T follicular helper cell (primary cell): ENCODE results near the gene MFGE8.

Source experiments
- DNase-seq: peaks from one replicate; pipeline ENCODE4 v3.0.0-alpha.2; 2020; ENCODE audit warnings: low read depth

The MFGE8 gene

DNA sequence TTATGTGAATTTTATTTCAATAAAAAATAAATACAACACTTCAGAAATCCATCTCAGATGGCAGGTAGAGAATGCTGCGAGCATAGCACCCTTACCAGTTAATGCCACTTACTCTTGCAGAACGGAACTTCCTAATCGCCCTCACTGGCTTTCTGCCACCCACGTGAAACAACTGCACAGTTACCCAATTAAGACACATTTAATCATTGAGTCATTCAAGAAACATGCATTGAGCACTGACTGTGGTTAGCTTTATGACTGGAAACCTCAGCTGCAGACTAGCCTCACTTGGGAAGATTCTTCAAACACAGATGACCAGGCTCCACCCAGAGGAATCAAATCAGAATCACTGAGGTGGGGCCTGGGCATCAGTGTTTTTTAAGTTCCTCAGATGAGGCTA, 5.6 kb upstream of the MFGE8 start:
- DNase-seq, result no peak

DNA sequence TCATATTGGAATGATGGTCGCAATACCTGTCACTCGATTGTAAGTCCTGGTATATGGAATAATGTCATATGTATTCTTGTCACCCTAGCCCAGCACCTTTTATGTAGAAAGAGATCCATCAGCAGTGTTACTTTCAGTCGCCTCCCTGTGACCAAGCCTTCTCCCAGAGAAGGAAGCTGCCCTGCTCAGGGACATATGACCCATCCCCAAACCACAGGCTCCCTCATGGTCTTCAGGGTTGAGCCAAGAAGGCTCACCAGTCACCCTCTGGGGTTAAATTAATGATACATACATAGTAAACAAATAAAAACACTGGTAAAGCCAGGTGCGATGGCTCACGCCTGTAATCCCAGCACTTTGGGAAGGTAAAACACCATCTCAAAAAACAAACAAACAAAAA, 4.6 kb upstream of the MFGE8 start:
- no peak for DNase-seq

DNA sequence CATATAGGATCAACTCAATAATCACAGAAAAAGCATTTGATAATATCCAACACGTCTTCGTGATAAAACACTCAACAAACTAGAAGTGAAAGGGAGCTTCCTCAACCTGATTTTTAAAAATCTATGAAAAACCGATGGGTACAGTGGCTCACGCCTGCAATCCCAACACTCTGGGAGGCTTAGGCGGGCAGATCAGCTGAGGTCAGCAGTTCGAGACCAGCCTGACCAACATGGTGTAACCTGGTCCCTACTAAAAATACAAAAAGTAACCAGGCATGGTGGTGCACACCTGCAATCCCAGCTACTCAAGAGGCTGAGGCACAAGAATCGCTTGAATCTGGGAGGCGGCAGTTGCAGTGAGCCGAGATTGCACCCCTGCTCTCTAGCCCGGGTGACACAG, 2.2 kb upstream of the MFGE8 start:
- DNase-seq, result no peak

DNA sequence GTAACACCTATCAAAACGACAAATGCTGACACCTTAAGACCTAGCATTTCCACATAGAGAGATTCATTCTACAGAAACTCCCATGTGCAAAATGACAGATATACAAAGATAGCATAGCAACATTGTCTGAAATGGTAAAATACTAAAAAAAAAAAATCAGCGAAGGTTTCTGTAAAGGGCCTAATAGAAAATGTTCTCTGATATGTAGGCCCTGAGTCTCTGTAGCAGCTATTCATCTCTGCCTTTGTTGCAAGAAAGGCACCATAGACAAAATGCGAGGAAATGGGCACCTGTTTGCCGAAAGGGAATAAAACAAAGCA, 631 bp upstream of the MFGE8 start:
- no peak for DNase-seq

DNA sequence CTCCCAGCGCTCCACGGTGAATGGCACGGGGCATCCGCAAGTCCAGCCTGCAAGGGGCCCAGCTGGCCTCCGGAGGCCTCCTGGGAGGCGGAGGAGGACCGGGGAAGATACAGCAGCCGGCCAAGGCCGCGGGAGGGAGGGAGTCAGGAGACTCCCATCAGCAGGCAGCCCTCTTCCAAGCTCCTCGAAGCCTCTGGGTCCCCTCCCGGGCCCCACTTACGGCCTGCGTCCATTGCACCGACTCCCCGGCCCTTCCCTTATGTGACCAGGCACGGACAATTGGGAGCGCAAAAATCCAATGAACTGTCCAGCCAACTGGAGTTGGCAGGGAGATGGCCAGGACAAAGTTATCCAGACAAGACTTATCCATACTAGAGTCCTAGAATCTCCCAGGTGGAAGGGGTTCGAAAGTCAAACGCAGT, 668 bp downstream of the MFGE8 start:
- no peak for DNase-seq

DNA sequence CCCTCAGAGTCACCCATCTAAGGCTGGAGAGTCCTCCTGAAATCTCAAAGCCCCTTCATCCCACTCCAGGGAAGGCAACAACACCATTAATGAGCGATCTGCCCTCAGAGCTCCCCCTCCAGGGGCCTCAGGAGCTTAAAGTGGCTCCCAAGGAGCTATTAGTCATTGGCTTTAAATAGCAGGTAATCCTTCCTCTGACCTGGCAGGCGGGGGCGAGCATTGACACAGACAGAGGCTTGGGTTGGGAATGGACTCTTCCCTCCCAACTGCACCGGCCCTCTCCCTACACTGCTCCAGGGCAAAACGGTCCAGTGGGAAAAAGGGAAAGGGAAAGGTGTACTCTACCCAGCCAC, 1.4 kb downstream of the MFGE8 start:
- no peak for DNase-seq

DNA sequence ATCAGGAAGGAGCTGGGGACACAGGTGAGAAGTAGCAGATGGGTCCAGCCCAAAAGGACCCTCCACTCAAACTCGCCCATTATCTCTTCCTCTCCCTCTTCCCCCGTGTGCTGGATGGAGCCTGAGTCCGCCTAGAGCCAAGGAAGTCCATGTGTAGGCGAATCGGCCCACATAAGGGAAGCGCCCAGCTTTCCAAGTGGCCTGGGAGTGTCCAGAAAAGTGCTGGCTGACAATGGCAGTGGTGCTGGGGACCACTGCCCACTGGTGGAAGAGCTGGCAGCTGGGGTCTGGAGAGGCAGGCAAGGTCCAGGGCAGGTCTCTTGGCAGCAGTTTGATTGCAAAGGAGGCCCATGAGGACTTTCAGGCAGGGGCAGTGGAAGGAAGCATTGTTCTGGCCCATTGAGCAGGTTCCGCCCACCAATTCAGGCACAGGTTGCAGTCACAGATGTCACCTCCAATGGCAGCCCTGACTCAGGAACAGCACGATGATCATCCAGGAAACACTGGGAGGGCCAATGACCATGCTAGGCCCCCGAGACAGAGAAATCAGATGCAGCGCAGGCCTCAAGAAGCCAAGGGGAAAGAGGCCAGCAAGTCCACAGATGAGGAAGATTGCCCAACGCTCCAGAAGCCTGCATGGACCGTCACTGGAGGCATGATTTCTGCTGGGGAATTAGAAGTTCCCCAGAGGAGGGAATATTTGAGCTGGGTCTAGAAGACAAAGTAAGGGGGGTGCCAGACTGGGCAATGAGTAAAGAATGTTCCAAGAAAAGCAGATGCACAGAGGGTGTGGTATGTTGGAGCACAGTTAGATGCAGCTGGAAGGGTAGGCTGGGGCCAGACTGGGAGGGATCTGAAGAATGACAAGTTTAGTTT, 3.0 kb downstream of the MFGE8 start:
- no peak for DNase-seq

DNA sequence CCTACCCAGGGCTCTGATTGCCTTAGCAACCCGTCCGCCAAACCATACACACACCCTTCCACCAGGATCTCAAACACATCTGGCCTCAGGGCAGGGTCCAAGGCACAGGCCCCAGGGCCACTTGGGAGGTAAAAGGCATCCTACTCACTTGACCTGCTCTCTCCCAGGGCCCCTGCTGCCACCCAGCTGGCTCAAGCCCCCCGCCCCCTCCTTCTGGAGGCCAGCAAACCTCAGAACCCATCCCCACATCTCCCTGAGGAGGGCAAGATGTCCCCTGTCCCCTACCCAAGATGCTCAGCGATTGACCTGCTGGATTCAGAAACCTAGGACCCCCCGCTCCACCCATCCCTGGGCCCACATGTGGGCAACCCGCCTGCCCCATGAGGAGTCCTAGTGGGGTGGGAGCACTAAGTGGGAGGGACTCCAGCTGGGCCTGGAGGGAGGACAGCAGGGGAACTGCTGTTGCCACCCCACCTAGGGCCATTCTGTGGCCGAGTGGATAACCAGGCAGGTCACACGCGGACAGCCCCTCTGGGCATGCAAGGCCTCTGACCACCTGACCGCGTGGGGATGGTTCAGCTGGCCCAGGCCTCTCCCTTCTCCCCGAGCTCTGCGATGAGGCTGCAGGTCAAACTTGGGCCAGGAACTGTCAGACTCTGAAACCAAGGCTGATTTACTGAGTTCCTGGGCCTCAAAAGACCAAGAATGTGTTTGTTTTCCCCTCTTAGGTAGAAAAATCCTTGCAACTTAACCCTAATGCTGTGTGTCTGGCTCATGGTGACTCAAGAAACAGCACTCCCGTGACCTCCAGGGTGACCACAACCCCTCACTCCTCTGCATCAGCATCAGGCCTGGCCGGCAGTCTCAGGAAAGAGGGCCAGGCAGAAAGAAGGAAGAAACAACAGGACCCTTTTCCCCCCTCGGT, 4.2 kb downstream of the MFGE8 start:
- DNase-seq, result no peak

DNA sequence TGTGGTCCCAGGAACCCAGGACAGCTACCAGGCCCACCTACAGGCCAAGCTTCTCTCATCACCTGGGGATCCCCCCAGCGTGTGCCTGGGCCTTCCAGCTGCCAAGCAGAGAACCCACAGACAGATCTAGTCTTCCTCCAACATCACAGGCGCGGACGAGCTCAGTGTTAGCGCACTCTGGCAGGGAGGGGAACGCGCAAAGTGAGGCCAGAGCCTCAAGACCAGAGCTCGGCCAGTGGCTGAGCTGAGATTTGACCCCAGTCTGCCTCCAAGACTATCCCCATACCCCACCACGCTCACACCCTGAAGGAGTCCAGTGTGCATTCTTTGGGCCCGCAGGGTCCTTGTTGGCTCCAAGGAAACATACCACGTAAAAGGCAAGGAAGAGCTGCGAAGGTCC, 5.1 kb downstream of the MFGE8 start:
- DNase-seq, result no peak

DNA sequence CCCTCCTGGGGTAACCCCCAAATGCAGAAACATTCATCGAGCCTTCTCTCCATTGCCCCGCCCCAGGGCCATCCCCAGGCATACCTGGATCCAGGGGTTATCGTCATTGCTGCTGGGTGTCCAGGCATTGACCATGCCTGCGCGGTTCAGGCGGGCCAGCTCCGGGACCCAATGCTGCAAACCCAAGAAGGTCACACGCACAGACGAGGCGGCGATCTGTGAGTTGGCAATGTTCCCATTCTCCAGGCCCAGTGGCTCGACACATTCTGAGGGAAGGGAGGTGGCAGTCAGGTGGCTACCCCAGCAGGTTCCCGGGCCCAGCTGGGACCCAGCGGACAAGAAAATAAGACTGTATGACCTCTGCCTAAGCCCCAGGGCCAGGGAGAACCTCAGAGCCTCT, 6.1 kb downstream of the MFGE8 start:
- no peak for DNase-seq

DNA sequence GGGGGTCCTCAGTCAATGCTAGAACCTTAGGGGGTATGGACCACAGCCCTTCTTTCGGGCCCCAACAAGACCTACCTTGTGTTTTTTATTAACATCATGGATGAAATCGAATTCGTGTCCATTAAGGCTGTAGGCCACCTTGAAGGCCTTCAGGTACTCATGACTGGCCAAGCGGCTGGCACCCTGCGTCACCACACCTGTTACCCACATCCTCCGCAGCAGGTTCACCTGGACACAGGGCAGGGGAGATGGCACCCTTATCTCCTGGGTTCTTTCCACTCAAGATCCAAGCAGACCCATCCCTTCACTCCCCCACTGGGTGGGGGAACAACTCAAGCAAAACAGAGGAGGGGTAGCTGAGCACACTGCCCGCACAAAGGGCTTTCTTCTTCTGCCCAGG, 6.6 kb downstream of the MFGE8 start:
- no peak for DNase-seq

DNA sequence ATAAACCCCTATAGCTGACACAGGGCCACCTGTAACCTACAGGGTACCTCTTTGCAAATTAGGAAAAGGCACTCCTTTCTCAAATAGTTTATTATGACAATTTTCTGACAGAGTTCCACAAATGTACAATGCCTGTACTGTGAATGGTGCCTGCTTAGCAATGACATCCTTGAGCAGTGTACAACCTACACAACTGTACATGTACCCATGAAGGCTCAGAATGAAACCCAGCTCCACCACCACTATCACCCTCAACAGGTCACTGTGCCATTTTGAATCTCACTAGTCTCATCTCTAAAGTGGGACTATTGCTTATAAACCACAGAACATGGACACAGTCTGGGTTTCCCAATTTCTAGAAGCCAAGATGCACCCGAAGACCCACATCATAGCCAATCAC, 7.0 kb downstream of the MFGE8 start:
- no peak for DNase-seq

DNA sequence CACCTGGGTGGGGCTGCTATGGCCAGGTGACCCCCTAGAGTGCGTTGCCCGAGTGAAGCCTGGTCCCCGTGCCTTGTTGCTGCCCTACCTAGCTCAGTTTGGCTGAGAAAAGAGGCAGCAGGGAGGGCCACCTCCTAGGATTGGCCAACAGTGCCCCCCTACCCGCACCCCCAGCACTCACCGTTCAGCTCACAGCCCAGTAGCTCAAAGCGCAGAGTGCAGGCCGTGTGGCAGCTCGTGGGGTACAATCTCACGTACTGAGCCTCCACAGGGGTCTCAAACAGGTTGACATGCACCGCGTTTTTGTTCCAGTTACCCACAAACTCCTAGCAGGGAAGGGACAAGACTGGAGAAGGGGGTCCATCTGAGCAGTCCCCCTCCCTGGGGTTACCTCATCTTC, 7.6 kb downstream of the MFGE8 start:
- DNase-seq, result no peak

DNA sequence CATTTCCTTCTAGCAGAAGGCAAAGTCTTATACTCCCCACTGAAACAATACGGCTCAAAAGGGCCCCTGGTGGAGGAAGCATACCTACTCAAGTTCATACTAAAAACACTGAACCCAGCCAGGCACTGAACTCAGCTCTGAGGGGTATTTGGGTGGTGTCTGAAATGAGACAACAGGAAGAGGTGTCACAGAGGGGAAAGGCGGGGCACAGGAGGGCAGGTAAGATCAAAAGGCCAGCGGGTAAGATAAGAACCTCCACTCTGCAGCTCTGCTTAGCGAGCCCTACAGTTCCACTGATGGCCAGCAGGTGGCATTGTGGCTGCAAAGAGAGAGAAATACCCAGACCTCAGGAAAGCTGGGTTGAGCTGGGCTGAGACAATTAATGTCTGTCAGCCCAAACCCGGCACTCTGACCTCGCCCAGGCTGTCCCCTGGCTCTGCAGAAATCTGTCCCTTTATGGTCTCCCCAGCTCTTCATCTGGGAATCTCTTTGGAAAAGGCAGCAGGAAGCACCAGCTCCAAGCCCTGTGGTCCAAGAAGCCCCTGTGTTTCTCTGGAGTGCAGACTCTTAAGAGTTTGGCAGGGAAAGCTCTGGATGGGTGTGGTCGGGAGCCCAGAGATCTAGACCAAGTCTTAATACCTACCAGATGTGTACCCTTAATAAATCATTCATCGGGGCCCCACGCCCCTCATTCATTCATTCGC, 8.4 kb downstream of the MFGE8 start:
- DNase-seq, result peak; percentile 94

DNA sequence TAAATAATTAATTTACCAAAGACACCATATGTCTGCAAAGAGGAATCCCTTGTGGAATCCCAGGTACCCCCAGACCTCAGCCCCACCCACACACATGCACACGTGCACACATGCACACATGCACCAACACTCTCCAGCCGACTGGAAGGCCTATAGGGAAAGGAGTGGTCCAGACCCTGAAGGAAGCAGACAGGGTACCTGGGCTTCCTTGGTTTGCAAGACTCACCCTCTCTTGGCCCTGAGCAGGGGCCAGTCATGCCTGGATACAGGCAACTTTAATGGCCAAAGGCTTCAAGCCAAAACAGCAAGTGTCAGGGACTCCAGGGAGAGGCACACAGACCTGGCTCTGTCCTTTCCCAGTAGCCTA, 8.9 kb downstream of the MFGE8 start:
- DNase-seq, result no peak

DNA sequence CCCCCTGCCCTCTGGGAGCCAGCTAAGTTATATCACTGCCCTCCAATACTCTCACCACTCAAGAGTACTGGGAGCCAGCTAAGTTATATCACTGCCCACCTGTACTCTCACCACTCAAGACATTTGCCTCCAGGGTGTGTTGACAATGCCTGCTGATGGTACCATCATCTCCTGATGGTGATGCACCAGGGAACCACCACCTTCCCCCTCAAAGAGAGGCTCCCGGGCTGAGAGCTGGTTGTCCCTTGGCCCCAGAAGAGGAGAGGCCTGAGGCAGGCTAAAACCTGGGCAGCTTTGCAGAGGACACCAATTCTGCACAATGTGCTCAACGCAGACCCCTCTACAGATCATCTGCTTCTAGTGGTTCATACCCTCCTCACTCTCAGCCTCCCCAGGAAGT, 10.3 kb downstream of the MFGE8 start:
- no peak for DNase-seq

DNA sequence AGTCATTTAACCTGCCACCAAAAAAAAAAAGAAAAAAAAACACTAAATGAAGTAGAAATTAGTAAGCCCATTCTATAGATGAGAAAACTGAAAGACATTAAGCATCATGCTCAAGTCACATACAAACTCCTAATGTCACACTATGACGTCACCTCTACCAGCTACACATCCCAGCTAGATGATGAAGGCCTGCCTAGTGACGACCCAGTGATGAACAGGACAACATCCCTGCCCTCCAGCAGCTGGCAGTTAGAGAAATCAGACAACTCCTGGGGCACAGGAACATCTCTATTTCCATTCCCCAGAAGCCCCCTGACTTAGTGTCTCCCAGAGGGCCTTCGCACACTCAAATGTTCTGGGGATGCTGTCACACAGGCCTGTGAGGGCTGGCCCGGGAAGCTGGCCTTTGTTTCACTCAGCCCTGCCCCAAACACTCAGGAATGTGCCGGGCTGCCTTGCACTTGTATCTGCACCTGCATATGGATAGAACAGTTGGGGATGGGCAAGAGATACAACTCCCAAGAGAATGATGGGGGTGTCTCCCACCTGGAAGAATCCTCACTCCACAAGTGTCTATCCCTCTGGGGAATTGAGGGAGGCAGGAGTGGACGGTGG, 10.9 kb downstream of the MFGE8 start:
- DNase-seq, result no peak

DNA sequence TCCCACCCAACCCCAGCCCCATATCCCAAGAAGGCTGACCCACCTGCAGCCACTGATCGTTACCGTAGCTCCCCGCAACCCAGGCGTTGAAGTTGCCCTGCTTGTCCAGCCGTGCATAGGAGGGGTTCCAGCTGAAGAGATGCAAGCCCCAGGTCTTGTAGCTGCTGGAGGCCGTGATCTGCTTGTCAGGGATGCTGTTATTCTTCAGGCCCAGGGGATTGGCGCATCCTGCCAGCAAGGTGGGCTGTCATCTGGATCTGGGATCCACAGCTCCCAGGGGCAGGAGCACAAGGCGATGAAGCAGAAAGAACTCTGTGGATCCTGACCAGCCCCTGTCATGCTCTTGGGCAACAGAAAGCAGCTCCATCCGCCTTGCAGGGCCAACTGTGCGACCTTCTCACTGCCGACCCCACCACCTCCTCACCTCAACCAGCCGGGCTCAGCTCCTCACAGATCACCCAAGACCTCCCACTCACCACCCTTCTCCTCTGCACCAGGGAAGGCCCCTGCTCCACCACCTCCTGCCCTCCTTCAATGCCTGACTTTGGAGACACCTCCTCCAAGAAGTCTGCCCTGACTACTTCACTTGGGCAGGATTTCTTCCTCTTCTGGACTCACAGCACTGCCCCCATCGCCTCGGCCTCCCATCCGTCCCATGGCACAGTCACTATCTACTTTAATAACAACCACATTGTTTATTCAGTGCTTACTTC, 11.5 kb downstream of the MFGE8 start:
- DNase-seq, result no peak

DNA sequence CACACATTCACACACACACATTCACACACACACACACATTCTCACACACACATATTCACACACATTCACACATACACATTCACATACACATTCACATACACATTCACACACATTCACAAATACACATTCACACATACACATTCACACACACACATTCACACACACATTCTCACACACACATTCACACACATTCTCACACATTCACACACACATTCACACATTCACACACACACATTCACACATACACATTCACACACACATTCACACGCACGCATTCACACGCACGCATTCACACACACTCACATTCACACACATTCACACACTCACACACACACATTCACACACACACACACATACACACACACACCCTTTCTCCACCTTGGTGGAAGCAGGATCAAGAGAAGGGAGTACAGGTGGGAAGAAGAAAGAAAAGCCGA, 12.2 kb downstream of the MFGE8 start:
- no peak for DNase-seq

DNA sequence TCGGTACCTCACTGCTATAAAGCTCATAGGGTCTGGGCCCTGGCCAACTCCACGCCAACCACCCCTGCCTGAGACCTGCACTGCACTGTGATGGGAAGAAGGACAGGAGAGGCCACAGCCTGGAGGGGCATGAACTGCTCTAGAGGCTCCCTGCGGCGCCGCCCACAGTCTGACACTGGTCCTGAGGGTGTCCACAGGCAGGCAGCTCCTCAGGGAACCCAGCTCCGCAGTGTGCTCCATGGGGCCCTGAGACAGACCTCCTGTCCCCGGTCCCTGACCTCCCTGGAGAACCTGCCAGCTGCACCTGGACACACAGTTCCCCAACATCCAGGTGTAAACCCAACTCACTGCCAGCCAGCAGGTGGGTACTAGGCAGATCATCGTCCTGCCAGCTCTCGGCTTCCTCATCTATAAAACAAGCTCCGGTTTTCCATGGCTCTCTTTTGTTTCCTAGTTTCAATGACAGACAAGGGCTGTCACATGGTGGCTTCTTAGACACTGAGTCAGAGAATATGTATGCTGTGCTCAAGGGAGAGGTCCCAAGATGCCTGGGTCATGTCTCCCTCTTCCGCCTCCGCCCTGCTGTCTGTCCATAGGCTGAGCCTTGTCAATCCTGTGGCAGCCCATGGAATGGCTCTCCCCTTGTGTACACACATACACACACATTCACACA, 12.7 kb downstream of the MFGE8 start:
- no peak for DNase-seq

DNA sequence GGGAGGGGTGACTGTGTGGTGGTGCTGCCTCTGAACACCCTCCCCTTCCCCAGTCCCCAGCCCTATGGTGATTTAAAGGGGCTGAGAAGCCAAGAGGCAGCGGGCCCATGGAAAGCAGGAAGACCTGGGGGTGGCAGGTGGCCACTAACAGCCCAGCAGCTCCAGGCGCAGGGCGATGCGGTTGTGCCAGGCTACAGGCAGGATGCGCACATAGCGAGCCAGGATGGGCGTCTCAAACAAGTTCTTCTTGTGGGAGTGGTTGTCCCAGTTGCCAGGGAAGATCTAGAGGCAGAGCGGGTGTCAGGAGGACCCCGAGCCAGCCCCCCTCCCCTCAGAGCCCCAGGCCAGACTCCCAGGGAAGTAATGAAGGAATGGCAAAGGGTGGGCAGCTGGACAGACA, 13.9 kb downstream of the MFGE8 start:
- DNase-seq, result no peak
